NB4 (cell line): ENCODE data around the gene HADH.

Experiments
- DNase-seq: peaks from one replicate; pipeline ENCODE4 v3.0.0; 2010; ENCODE audit warnings: low read depth
- H3K4me3 ChIP-seq: one replicate; pipeline ENCODE4 v1.5.1; 2011; ENCODE audit warnings: mild to moderate bottlenecking, low read depth, low read length, moderate library complexity
- CTCF ChIP-seq: IDR thresholded peaks from one replicate; pipeline ENCODE4 v1.5.1; 2012; ENCODE audit warnings: low read depth, low read length
- MAX ChIP-seq: IDR thresholded peaks from 2 replicates; pipeline ENCODE4 v1.6.1; 2011; ENCODE audit warnings: low read depth, low read length
- MYC ChIP-seq: IDR thresholded peaks from 2 replicates; pipeline ENCODE4 v1.6.1; 2011; ENCODE audit warnings: low read depth, low read length
- POLR2A ChIP-seq: IDR thresholded peaks from 2 replicates; pipeline ENCODE4 v1.6.1; 2011; ENCODE audit warnings: mild to moderate bottlenecking; ENCODE audit not compliant: insufficient read length; ENCODE audit errors: extremely low read depth

HADH gene

GRCh38 chr4:108068442-108068841 lies 78.8 kb downstream of the HADH start:
- TF ChIP-seq MAX (no peak), MYC (no peak), CTCF (no peak), POLR2A (no peak)
- no peak overlapping the region for H3K4me3 ChIP-seq
- DNase-seq: no peak

- no peak overlapping the region for H3K4me3 ChIP-seq
- TF ChIP-seq MAX (no peak), MYC (no peak), CTCF (no peak), POLR2A (no peak)
- DNase-seq: no peak
Observed at GRCh38 chr4:108070775-108071174, 81.1 kb downstream of the HADH start.

GRCh38 chr4:108072300-108072699 lies 82.6 kb downstream of the HADH start:
- DNase-seq: no peak
- no peak overlapping the region for H3K4me3 ChIP-seq
- no peak for TF ChIP-seq POLR2A
- TF ChIP-seq MAX: no peak
- no peak for TF ChIP-seq CTCF
- TF ChIP-seq MYC: no peak

- TF ChIP-seq CTCF (no peak), POLR2A (no peak), MAX (no peak), MYC (no peak)
- DNase-seq: no peak
- H3K4me3 ChIP-seq: no peak overlapping the region
Observed at GRCh38 chr4:108078024-108078733, 88.5 kb downstream of the HADH start.

GRCh38 chr4:108080747-108081146 lies 91.1 kb downstream of the HADH start:
- no peak for DNase-seq
- TF ChIP-seq MAX (no peak), MYC (no peak), CTCF (no peak), POLR2A (no peak)
- H3K4me3 ChIP-seq: no peak overlapping the region

GRCh38 chr4:108081256-108081655 lies 91.6 kb downstream of the HADH start:
- no peak overlapping the region for H3K4me3 ChIP-seq
- no peak for DNase-seq
- no peak for TF ChIP-seq MYC
